Measurements from ENCODE around the gene H1-8.

Gene H1-8

DNA sequence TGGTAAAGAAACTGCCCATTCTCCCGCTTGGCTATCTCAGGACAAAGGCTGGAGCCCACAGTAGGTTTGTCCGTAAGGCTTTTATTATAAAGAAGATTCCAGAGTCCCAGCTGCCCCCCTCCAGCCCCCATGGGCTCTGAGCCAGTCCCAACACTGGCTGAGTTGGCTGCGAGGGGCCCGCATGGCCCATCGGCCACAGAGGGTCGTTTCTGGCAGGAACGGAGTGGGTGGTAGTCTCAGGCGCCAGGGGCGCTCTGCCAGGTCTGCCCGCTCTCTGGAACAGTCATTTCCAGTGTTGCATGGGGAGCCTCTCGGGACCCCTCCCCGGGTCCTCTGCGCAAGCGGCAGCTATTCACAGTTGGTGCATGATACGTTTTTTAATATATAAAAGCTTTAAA lies 12.2 kb downstream of the H1-8 start:
- TF ChIP-seq CTCF (IDR thresholded peaks at IDR 0.05; ENCODE audit: low read depth, low read length, missing control alignments), result no peak
- DNase-seq (ENCODE audit: low read depth), result no peak
- in situ Hi-C loops (cut with HindIII; ENCODE audit: low sequenced_read_pairs), result no loop called here
- H3K4me3 ChIP-seq (ENCODE audit: low read depth, low read length), result no peak overlapping the region

DNA sequence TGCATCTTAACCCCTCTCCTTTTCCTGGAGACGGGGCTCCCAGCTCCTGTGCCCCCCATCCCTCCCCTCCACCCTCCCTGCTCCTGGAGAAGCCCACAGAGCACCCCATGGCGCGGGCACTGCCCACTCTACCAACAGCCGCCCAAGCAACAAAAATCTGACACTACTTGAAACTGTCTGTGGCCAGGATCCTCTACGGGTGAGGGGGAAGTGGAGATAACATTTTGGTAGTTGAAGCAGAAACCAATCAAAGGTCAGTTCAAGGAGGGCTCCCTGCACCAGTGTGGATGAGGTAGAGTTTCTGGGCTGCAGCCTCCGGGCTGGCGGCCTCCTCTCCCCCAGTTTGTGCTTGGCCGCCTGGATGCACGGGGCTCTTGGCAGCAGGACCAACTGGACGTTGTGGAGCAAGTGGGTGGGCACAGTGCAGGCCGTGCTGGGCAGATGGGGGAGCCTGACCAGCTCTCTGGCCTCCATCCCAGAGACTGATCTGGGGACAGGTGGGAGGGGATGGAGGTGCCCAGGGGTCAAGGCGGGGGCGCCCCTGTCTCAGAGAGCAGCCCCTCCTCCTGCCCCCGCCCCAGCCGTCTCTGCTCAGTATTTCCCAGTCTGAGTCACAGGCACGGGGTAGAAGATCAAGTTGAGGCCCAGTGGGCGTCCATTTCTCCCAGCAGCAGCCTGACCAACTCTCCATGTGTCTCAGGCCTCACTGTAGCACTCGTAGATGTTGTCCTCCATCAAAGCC lies 12.8 kb downstream of the H1-8 start:
- TF ChIP-seq CTCF (IDR thresholded peaks at IDR 0.05; ENCODE audit: low read depth, low read length, missing control alignments), result no peak
- in situ Hi-C loops (cut with HindIII; ENCODE audit: low sequenced_read_pairs), result no loop called here
- DNase-seq (ENCODE audit: low read depth), result no peak
- H3K4me3 ChIP-seq (ENCODE audit: low read depth, low read length), result no peak overlapping the region

- no peak for DNase-seq (ENCODE audit: low read depth)
- no peak overlapping the region for H3K4me3 ChIP-seq (ENCODE audit: low read depth, low read length)
- no peak for TF ChIP-seq CTCF (IDR thresholded peaks at IDR 0.05; ENCODE audit: low read depth, low read length, missing control alignments)
- in situ Hi-C loops (cut with HindIII; ENCODE audit: low sequenced_read_pairs), result no loop called here
Observed at GRCh38 chr3:129556358-129556695, 13.4 kb downstream of the H1-8 start.

DNA sequence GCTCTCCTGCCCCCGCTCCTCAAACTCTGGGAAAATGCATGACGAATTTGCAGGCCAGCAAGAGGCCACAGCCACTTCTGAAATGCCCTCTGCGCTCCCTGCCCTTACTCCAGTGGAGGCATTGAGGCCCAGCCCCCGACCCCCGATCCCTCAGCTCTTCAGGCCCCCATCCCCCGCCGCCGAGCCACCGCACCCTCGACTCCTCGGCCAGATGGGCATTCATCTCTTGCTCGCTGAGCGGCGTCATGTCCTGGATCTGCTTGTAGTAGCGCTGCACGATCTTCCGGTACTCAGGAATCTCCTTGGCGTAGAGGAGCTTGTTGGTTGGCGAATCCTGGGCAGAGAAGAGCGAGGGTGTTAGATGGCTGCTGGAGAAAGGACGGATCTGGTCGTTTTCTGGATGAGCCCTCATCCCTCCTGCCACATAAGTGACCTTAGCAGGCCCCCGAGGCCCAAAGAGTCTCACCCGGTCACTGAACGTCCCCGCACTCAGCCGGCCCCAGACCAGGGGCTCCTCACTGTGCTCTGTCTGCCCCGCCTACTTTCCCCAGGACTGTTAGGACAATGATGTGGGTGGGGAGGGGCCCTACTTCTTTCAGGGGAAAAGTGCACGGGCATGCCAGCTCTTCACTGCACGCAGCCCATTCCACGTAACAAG lies 14.0 kb downstream of the H1-8 start:
- no peak for TF ChIP-seq CTCF (IDR thresholded peaks at IDR 0.05; ENCODE audit: low read depth, low read length, missing control alignments)
- in situ Hi-C loops (cut with HindIII; ENCODE audit: low sequenced_read_pairs), result no loop called here
- no peak overlapping the region for H3K4me3 ChIP-seq (ENCODE audit: low read depth, low read length)
- no peak for DNase-seq (ENCODE audit: low read depth)

- in situ Hi-C loops (cut with HindIII; ENCODE audit: low sequenced_read_pairs), result no loop called here
- DNase-seq (ENCODE audit: low read depth), result peak; percentile 27
Observed at GRCh38 chr3:129557548-129557894, 14.5 kb downstream of the H1-8 start.

GRCh38 chr3:129558081-129558771 lies 15.3 kb downstream of the H1-8 start:
- TF ChIP-seq CTCF (IDR thresholded peaks at IDR 0.05; ENCODE audit: low read depth, low read length, missing control alignments), result no peak
- no peak for DNase-seq (ENCODE audit: low read depth)
- no peak overlapping the region for H3K4me3 ChIP-seq (ENCODE audit: low read depth, low read length)
- in situ Hi-C loops (cut with HindIII; ENCODE audit: low sequenced_read_pairs), result no loop called here

More at GRCh38 chr3:129557548-129557894, 14.5 kb downstream of the H1-8 start:
- TF ChIP-seq CTCF (IDR thresholded peaks at IDR 0.05; ENCODE audit: low read depth, low read length, missing control alignments), result no peak
- H3K4me3 ChIP-seq (ENCODE audit: low read depth, low read length), result no peak overlapping the region
